ENCODE results near the gene GLB1L. TPM values are rescaled to one million over a fixed set of nuclear protein-coding genes. Genes with fewer than 3 reads are reported as not detected.
A peak's percentile ranks its signal among the peaks of the same experiment; 100 is the strongest.
"Not testable (repeated sequence)": the region's sequence is repeated elsewhere in the genome, so short reads cannot be mapped to it uniquely, and the experiment has no call there.

GLB1L gene
- total RNA-seq, 4 donors from 2014 or later, result 2.5 to 9.8 (median 5.4) TPM

- TF ChIP-seq POLR2A (IDR thresholded peaks at IDR 0.05), result peak in 1 of 2 donors; percentile 65
- peak in 2 of 3 donors; percentile 78 to 84 for TF ChIP-seq POLR2AphosphoS5 (IDR thresholded peaks at IDR 0.05)
- no peak for TF ChIP-seq CTCF (IDR thresholded peaks at IDR 0.05)
- TF ChIP-seq EP300 (IDR thresholded peaks at IDR 0.05), result no peak
- WGBS, result 0% methylated on average over 17 of the region's 76 CpGs
These were observed 38.7 kb downstream of the GLB1L start, which contains the start of gene ZFAND2B for GRCh38 chr2:219206328-219207133. Gene ZFAND2B (plus strand): TSS chr2:219206782. CDS start chr2:219206988, 206 bp downstream.

GRCh38 chr2:219205981-219206327 is 39.3 kb downstream of the GLB1L start:
- H3K27me3 ChIP-seq, result no peaks in the 10 kb centered on the region
- 15% methylated on average over 7 of the region's 7 CpGs for WGBS
- H3K9me3 ChIP-seq, result no peaks in the 10 kb centered on the region
- DNase-seq (ENCODE audit: low spot score in 2 of 2), result peak in 1 of 2 donors; percentile 46
- peaks cover 26% of the 10 kb centered on the region for H3K4me1 ChIP-seq
- peaks cover 29% of the 10 kb centered on the region for H3K36me3 ChIP-seq
- H3K4me3 ChIP-seq, result peak overlapping the region; percentile 88
- H3K27ac ChIP-seq, result peak overlapping the region; percentile 94
- TF ChIP-seq POLR2AphosphoS5 (IDR thresholded peaks at IDR 0.05) (no peak), EP300 (IDR thresholded peaks at IDR 0.05) (no peak), CTCF (IDR thresholded peaks at IDR 0.05) (no peak)

More at GRCh38 chr2:219206328-219207133, 38.7 kb downstream of the GLB1L start, which contains the start of gene ZFAND2B:
- DNase-seq (ENCODE audit: low spot score in 2 of 2), result peak; percentile 96 to 97
- Histone ChIP-seq H3K4me3 (peak within 1 kb of the TSS; percentile 88), H3K4me1 (peaks cover 26% of the 10 kb centered on the region), H3K36me3 (peaks cover 32% of the 10 kb centered on the region), H3K9me3 (no peaks in the 10 kb centered on the region), H3K27me3 (no peaks in the 10 kb centered on the region), H3K27ac (peak within 1 kb of the TSS; percentile 94)

GRCh38 chr2:219205165-219205538 is 40.1 kb downstream of the GLB1L start:
- no peak overlapping the region for H3K27ac ChIP-seq
- TF ChIP-seq POLR2A (IDR thresholded peaks at IDR 0.05) (no peak), EP300 (IDR thresholded peaks at IDR 0.05) (no peak), POLR2AphosphoS5 (IDR thresholded peaks at IDR 0.05) (no peak), CTCF (IDR thresholded peaks at IDR 0.05) (no peak)
- H3K36me3 ChIP-seq, result peaks cover 21% of the 10 kb centered on the region
- WGBS, result 80% methylated on average over 5 of the region's 5 CpGs
- H3K4me3 ChIP-seq, result no peak overlapping the region
- no peaks in the 10 kb centered on the region for H3K9me3 ChIP-seq
- DNase-seq (ENCODE audit: low spot score in 2 of 2), result peak in 1 of 2 donors; percentile 17
- H3K4me1 ChIP-seq, result peaks cover 26% of the 10 kb centered on the region
- no peaks in the 10 kb centered on the region for H3K27me3 ChIP-seq

DNA sequence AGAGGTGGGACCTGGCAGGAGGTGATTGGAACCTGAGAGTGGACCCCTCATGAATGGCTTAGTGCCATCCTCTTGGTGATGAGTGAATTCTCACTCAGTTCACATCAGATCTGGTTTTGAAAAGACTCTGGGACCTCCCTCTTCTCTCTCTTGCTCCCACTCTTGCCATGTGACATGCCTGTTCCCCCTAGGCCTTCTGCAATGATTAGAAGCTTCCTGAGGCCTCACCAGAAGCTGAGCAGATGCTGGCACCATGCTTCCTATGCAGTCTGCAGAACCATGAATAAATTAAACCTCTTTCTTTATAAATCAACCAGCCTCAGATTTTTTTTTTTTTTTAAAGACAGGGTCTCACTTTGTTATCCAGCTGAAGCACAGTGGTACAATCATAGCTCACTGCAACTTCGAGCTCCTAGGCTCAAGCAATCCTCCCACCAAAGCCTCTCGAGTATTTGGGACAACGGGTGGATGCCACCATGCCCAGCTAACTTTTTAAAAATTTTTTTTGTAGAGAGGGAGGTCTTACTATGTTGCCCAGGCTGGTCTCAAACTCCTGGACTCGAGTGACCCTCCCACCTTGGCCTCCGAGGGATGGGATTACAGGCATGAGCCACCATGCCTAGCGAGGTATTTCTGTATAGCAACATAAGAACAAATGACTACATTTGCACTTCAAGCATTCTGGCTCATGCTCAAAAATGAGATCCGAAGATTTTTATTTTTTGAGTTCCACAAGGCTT is 40.6 kb downstream of the GLB1L start:
- Histone ChIP-seq H3K27ac (no peak overlapping the region), H3K4me3 (no peak overlapping the region), H3K4me1 (peaks cover 26% of the 10 kb centered on the region), H3K27me3 (no peaks in the 10 kb centered on the region), H3K36me3 (peaks cover 15% of the 10 kb centered on the region), H3K9me3 (no peaks in the 10 kb centered on the region)
- DNase-seq (ENCODE audit: low spot score in 2 of 2), result peak in 1 of 2 donors; percentile 22
- TF ChIP-seq POLR2A (IDR thresholded peaks at IDR 0.05), result no peak
- TF ChIP-seq CTCF (IDR thresholded peaks at IDR 0.05), result no peak
- TF ChIP-seq POLR2AphosphoS5 (IDR thresholded peaks at IDR 0.05), result no peak
- TF ChIP-seq EP300 (IDR thresholded peaks at IDR 0.05), result no peak
- 85% methylated on average over 7 of the region's 7 CpGs for WGBS

- H3K27ac ChIP-seq, H3K4me3 ChIP-seq, H3K36me3 ChIP-seq, H3K27me3 ChIP-seq, H3K4me1 ChIP-seq, H3K9me3 ChIP-seq: not testable (repeated sequence)
- WGBS, result 89% methylated on average over 6 of the region's 21 CpGs
- peak in 1 of 2 donors; percentile 24 for DNase-seq (ENCODE audit: low spot score in 2 of 2)
These were observed 43.9 kb downstream of the GLB1L start for GRCh38 chr2:219201331-219201730.

- not testable (repeated sequence) for H3K9me3 ChIP-seq, H3K4me3 ChIP-seq, H3K36me3 ChIP-seq, H3K27me3 ChIP-seq, H3K27ac ChIP-seq, H3K4me1 ChIP-seq
- 79% methylated on average over 25 of the region's 26 CpGs for whole genome bisulfite sequencing
- peak in 1 of 2 donors; percentile 30 for DNase-seq (ENCODE audit: low spot score in 2 of 2)
These were observed 44.5 kb downstream of the GLB1L start for GRCh38 chr2:219200502-219201326.

All from suprapubic skin (tissue), 4 donors.